HG03064 (cell line): ENCODE results near the gene KANSL2.
A peak's percentile ranks its signal among the peaks of the same experiment; 100 is the strongest.
"Not testable (repeated sequence)": the region's sequence is repeated elsewhere in the genome, so short reads cannot be mapped to it uniquely, and the experiment has no call there.

ENCODE experiments used
- ATAC-seq: cut with Tn5 transposase; IDR thresholded peaks from one replicate; pipeline ENCODE4 v1.9.1; 2021; ENCODE audit warnings: low read depth; ENCODE audit not compliant: unreplicated experiment

The KANSL2 gene

GRCh38 chr12:48681710-48682532 lies at the start of gene KANSL2:
TSS of gene KANSL2 (minus strand) at chr12:48682238. CDS start at chr12:48681632, 606 bp downstream.
- ATAC-seq, result peak; percentile 98

- no peak for ATAC-seq
Observed at GRCh38 chr12:48728807-48729206, 46.8 kb upstream of the KANSL2 start.

GRCh38 chr12:48720737-48721136 lies 38.7 kb upstream of the KANSL2 start:
- not testable (repeated sequence) for ATAC-seq

GRCh38 chr12:48720171-48720570 lies 38.1 kb upstream of the KANSL2 start:
- not testable (repeated sequence) for ATAC-seq

GRCh38 chr12:48719002-48719401 lies 37.0 kb upstream of the KANSL2 start:
- ATAC-seq, result not testable (repeated sequence)

- no peak for ATAC-seq
Observed at GRCh38 chr12:48717252-48717695, 35.2 kb upstream of the KANSL2 start.

GRCh38 chr12:48716493-48717251 lies 34.6 kb upstream of the KANSL2 start, which contains the start of gene CCNT1:
TSS of gene CCNT1 (minus strand) at chr12:48716707. CDS start at chr12:48716675, 32 bp downstream.
- peak; percentile 98 for ATAC-seq

GRCh38 chr12:48716168-48716492 lies 34.1 kb upstream of the KANSL2 start:
- ATAC-seq, result no peak

- no peak for ATAC-seq
Observed at GRCh38 chr12:48712209-48712608, 30.2 kb upstream of the KANSL2 start.

- not testable (repeated sequence) for ATAC-seq
Observed at GRCh38 chr12:48698822-48699221, 16.8 kb upstream of the KANSL2 start.

- ATAC-seq, result no peak
Observed at GRCh38 chr12:48696626-48697025, 14.6 kb upstream of the KANSL2 start.

- ATAC-seq, result no peak
Observed at GRCh38 chr12:48695859-48696258, 13.8 kb upstream of the KANSL2 start.

GRCh38 chr12:48694038-48694437 lies 12.0 kb upstream of the KANSL2 start:
- no peak for ATAC-seq

GRCh38 chr12:48693572-48693971 lies 11.5 kb upstream of the KANSL2 start:
- no peak for ATAC-seq

- no peak for ATAC-seq
Observed at GRCh38 chr12:48691826-48692487, 9.9 kb upstream of the KANSL2 start.

- no peak for ATAC-seq
Observed at GRCh38 chr12:48690990-48691389, 9.0 kb upstream of the KANSL2 start.

GRCh38 chr12:48690436-48690835 lies 8.4 kb upstream of the KANSL2 start:
- ATAC-seq, result no peak

GRCh38 chr12:48688836-48689235 lies 6.8 kb upstream of the KANSL2 start:
- ATAC-seq, result no peak

GRCh38 chr12:48687592-48687991 lies 5.6 kb upstream of the KANSL2 start:
- no peak for ATAC-seq

- ATAC-seq, result no peak
Observed at GRCh38 chr12:48686615-48687334, 4.7 kb upstream of the KANSL2 start.
